ENCODE data around the gene PCMT1.

PCMT1 gene

DNA sequence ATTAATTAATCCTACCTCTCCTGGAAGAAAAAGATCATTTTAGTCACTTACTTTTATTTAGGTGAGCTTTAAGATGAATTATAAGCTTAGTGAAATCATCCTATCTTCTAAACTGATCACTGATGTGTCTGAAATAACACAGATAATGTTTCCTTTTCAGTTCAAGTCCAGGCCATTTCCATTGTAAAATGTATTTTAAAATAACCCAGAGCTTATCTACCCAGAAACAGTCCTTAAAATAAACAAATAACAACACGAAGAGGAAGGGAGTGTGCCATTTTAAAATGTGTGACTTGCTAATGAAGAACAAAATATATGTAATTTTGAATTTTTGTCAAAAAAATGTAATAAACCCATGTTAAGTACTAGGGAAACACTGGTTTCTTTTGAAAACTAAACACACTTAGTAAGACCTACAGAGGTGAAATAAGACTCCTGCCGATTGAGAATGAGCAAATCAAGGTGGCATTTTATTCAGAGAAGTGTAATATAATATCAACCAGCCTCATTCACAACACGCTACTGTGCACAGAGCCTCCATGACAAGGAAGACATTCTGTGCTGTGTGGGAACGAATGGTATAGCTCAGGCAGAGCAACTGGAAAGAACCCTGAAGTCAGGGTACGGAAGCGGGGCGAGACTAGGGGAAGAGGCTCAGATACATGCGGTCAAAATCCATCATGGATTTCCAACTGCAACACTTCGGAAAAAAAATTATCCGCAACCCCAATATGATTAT lies 106.9 kb downstream of the PCMT1 start:
- no peak for DNase-seq

DNA sequence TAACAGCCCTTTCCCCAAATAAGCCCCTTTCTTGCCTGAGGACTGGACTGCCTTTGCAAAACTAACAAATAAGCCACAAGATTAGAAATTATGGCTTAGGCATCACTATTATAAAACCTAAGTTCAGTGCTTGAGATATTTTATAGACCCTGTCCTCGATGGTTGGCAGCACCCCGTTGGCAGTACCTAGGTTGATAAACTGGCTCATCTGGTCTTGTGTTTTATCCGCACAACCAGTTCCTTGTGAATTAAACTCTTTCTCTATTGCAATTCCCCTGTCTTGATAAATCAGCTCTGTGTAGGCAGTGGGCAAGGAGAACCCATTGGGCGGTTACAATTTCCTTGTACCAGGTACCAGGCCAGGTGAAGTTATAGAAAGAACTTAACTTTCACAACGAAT lies 108.0 kb downstream of the PCMT1 start:
- DNase-seq, result no peak

DNA sequence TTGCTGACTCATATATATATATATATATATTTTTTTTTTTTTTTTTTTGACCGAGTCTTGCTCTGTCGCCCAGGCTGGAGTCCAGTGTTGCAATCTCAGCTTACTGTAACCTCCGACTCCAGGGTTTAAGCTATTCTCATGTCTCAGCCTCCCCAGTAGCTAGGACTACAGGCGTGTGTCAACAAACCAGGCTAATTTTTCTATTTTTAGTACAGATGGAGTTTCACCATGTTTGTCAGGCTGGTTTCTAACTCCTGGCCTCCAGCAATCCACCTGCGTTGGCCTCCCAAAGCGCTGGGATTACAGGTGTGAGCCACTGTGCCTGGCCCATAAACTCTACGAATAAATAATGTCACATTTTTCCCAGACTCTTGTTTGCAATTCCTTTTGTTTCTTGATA lies 109.8 kb downstream of the PCMT1 start:
- no peak for DNase-seq

DNA sequence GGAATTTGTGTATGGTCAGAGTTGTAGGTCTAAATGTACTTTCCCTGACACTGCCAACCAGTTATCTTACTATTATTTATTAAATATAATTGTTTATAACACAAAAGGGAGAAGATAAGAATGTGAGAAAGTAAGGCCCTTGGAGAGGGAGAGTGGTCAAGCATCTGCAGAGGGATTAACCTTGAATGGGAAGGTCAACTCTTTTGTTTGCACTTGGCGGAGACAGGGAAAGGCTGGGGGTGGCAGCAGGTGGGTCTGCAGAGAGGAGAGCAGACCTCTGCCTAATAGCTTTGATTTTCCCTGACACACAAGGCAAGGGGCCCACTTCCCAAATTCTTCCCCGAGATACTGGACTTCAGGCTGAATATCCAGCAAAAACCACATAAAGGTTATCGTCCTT lies 110.4 kb downstream of the PCMT1 start:
- DNase-seq, result no peak

DNA sequence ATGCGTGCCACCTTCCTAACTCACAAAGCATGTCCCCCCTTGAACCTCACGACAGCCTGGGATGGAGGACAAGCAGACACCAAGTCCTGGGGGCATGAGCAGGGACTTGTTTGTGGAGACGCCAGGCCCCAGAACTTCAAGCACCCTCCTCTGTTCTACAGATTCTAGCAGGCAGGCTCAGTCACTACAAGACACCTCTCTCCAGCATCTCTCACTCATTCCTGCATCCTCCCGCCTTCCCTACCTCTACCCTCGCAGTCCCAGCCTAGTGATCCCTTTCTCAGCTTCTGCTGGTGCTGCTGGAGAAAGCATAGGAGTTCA lies 110.9 kb downstream of the PCMT1 start:
- no peak for DNase-seq

All from NCI-H82 (cell line).